OCI-LY1 (cell line): ENCODE measurements around the gene MACROD2.

Experiments used
- H2AFZ ChIP-seq: fragments of 200-600 bp; sonication (generic), shearing (Covaris generic); 2 replicates; pipeline ENCODE4 v1.6.0; 2014; ENCODE audit warnings: antibody characterized with exemption, mild to moderate bottlenecking, low read length
- H3F3A ChIP-seq: fragments of 200-600 bp; sonication (generic), shearing (Covaris generic); 2 replicates; pipeline ENCODE4 v1.6.0; 2014; ENCODE audit warnings: mild to moderate bottlenecking, antibody characterized with exemption, low read length, moderate library complexity; ENCODE audit not compliant: insufficient read depth
- H3K27ac ChIP-seq: fragments of 200-600 bp; sonication (generic); 2 replicates; pipeline ENCODE4 v1.5.1; 2014; ENCODE audit warnings: low read length, mixed run types, mild to moderate bottlenecking, low read depth; ENCODE audit not compliant: poor library complexity, severe bottlenecking
- H3K27me3 ChIP-seq: fragments of 200-600 bp; sonication (generic); 2 replicates; pipeline ENCODE4 v1.6.0; 2014; ENCODE audit warnings: antibody characterized with exemption, mild to moderate bottlenecking, low read length, moderate library complexity; ENCODE audit not compliant: insufficient read depth
- H3K36me3 ChIP-seq: fragments of 200-600 bp; sonication (generic); 2 replicates; pipeline ENCODE4 v1.6.1; 2014; ENCODE audit warnings: mild to moderate bottlenecking, antibody characterized with exemption, low read length, moderate library complexity, mixed read lengths; ENCODE audit not compliant: insufficient read depth
- H3K4me1 ChIP-seq: fragments of 200-600 bp; sonication (generic); 2 replicates; pipeline ENCODE4 v1.5.1; 2014; ENCODE audit warnings: mild to moderate bottlenecking, low read length, moderate library complexity; ENCODE audit not compliant: insufficient read depth, severe bottlenecking
- H3K4me2 ChIP-seq: fragments of 200-600 bp; sonication (generic), shearing (Covaris generic); 2 replicates; pipeline ENCODE4 v1.6.1; 2014; ENCODE audit warnings: low read length
- H3K4me3 ChIP-seq: fragments of 200-600 bp; sonication (generic); 2 replicates; pipeline ENCODE4 v1.5.1; 2014; ENCODE audit warnings: low read length, low read depth, mild to moderate bottlenecking, mixed read lengths; ENCODE audit not compliant: poor library complexity, severe bottlenecking
- H3K79me2 ChIP-seq: fragments of 200-600 bp; shearing (Covaris generic); 2 replicates; pipeline ENCODE4 v1.6.1; 2016; ENCODE audit warnings: mixed run types, low read length, mixed read lengths; ENCODE audit not compliant: insufficient read depth
- H3K9ac ChIP-seq: fragments of 200-600 bp; sonication (generic), shearing (Covaris generic); 2 replicates; pipeline ENCODE4 v1.6.1; 2014; ENCODE audit warnings: mild to moderate bottlenecking, low read length, mixed read lengths
- H3K9me2 ChIP-seq: fragments of 200-600 bp; sonication (generic), shearing (Covaris generic); 2 replicates; pipeline ENCODE4 v1.6.1; 2014; ENCODE audit warnings: low read depth, mild to moderate bottlenecking, low read length, mixed read lengths
- H3K9me3 ChIP-seq: fragments of 200-600 bp; shearing (Covaris generic); 2 replicates; pipeline ENCODE4 v1.6.1; 2014; ENCODE audit warnings: low read length, mixed read lengths
- H4K20me1 ChIP-seq: fragments of 200-600 bp; sonication (generic), shearing (Covaris generic); 2 replicates; pipeline ENCODE4 v1.6.0; 2016; ENCODE audit warnings: mild to moderate bottlenecking, low read length; ENCODE audit not compliant: insufficient read depth
- CTCF ChIP-seq: fragments of 200-600 bp; sonication (generic), shearing (Covaris generic); IDR thresholded peaks from 2 replicates; pipeline ENCODE4 v1.5.1; 2017; ENCODE audit warnings: mild to moderate bottlenecking, antibody characterized with exemption, low read length, moderate library complexity, mixed read lengths
- EZH2 ChIP-seq: fragments of 200-600 bp; sonication (generic), shearing (Covaris generic); IDR thresholded peaks from 2 replicates; pipeline ENCODE4 v1.8.0; 2017; ENCODE audit warnings: borderline replicate concordance, mixed run types, mild to moderate bottlenecking, antibody characterized with exemption, low read length, moderate library complexity, mixed read lengths

Gene MACROD2

DNA sequence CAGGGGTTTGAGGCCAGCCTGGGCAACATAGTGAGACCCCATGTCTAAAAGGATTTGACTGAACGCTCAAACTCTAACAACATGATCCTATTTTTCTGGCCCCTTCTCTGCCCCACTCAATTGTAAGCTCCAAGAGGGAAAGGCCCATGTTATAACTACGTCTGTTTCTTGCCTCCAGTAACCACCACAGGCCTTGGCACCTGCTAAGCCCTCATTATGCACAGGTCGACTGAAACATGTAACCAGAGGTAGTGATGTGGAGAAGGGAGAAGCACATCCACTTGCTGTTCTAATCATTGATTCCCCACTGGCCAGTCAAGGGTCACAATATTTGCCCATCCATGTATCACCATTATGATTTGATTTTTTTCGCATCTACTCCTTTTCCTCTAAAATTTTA, 2102.5 kb downstream of the MACROD2 start:
- H3K27me3 ChIP-seq, result no peaks in the 10 kb centered on the region
- no peaks in the 10 kb centered on the region for H4K20me1 ChIP-seq
- TF ChIP-seq CTCF (no peak), EZH2 (no peak)
- H3K27ac ChIP-seq, result no peak overlapping the region
- no peaks in the 10 kb centered on the region for H3K9me2 ChIP-seq
- no peaks in the 10 kb centered on the region for H3K4me1 ChIP-seq
- H3K9me3 ChIP-seq, result no peaks in the 10 kb centered on the region
- no peaks in the 10 kb centered on the region for H3K36me3 ChIP-seq
- H2AFZ ChIP-seq, result no peak overlapping the region
- no peak overlapping the region for H3K4me2 ChIP-seq
- no peak overlapping the region for H3K4me3 ChIP-seq
- H3K79me2 ChIP-seq, result no peaks in the 10 kb centered on the region
- H3F3A ChIP-seq, result no peaks in the 10 kb centered on the region
- H3K9ac ChIP-seq, result no peak overlapping the region

GRCh38 chr20:16098890-16099639, 2103.7 kb downstream of the MACROD2 start:
- Histone ChIP-seq H3K36me3 (no peaks in the 10 kb centered on the region), H3K4me2 (no peak overlapping the region), H3K4me3 (no peak overlapping the region), H3K27ac (no peak overlapping the region), H3F3A (no peaks in the 10 kb centered on the region), H3K4me1 (no peaks in the 10 kb centered on the region), H3K27me3 (no peaks in the 10 kb centered on the region), H3K9ac (no peak overlapping the region), H2AFZ (no peak overlapping the region), H4K20me1 (no peaks in the 10 kb centered on the region), H3K79me2 (no peaks in the 10 kb centered on the region), H3K9me3 (no peaks in the 10 kb centered on the region), H3K9me2 (no peaks in the 10 kb centered on the region)
- TF ChIP-seq EZH2 (no peak), CTCF (no peak)

DNA sequence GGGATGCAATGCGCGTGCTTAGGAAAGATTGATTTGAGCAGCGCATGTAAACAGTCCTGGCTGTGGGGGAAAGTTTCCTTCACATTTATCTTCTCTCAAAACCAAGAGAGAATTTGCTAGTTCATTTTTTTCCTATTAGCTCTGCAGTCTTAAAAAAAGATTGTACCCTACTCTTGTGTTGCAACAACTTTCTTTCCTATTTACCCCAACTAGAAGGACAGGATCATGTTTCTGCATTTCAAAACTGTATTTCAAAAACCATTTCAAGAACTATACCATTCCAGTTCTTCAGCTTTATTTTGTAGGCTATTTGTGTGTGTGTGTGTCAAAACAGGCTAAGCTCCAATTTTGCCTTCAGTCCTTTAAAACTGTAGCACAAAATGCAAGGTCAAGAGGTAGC, 2104.8 kb downstream of the MACROD2 start:
- Histone ChIP-seq H3K9ac (no peak overlapping the region), H3K27ac (no peak overlapping the region), H4K20me1 (no peaks in the 10 kb centered on the region), H3K27me3 (no peaks in the 10 kb centered on the region), H2AFZ (no peak overlapping the region), H3K9me3 (no peaks in the 10 kb centered on the region), H3K36me3 (no peaks in the 10 kb centered on the region), H3K4me2 (no peak overlapping the region), H3K4me3 (no peak overlapping the region), H3K79me2 (no peaks in the 10 kb centered on the region), H3F3A (no peaks in the 10 kb centered on the region), H3K9me2 (no peaks in the 10 kb centered on the region), H3K4me1 (no peaks in the 10 kb centered on the region)
- TF ChIP-seq EZH2 (no peak), CTCF (no peak)
